SW480 (cell line): Measurements from ENCODE around the gene REEP3.
"Not testable (repeated sequence)": the region's sequence is repeated elsewhere in the genome, so short reads cannot be mapped to it uniquely, and the experiment has no call there.

Experiments used
- DNase-seq: peaks from one replicate; pipeline ENCODE4 v3.0.0-alpha.2; 2016; ENCODE audit warnings: low spot score

Gene REEP3

GRCh38 chr10:63520500-63521415 lies at the start of gene REEP3:
REEP3 (plus strand) TSS chr10:63521401; CDS start chr10:63521546, 145 bp downstream.
- DNase-seq, result peak; percentile 66

- DNase-seq, result no peak
These were observed 46.7 kb upstream of the REEP3 start for GRCh38 chr10:63474488-63474887.

- DNase-seq, result no peak
These were observed 43.3 kb upstream of the REEP3 start for GRCh38 chr10:63477927-63478326.

GRCh38 chr10:63478564-63478963 lies 42.6 kb upstream of the REEP3 start:
- no peak for DNase-seq

GRCh38 chr10:63480237-63480636 lies 41.0 kb upstream of the REEP3 start:
- DNase-seq, result peak; percentile 5

GRCh38 chr10:63481815-63482421 lies 39.3 kb upstream of the REEP3 start:
- DNase-seq, result no peak

- no peak for DNase-seq
These were observed 37.2 kb upstream of the REEP3 start for GRCh38 chr10:63483983-63484382.

GRCh38 chr10:63487990-63488389 lies 33.2 kb upstream of the REEP3 start:
- DNase-seq, result peak; percentile 28

- DNase-seq, result no peak
These were observed 31.4 kb upstream of the REEP3 start for GRCh38 chr10:63489838-63490237.

GRCh38 chr10:63491588-63492316 lies 29.4 kb upstream of the REEP3 start:
- DNase-seq, result no peak

GRCh38 chr10:63492317-63492690 lies 28.9 kb upstream of the REEP3 start:
- DNase-seq, result not testable (repeated sequence)

GRCh38 chr10:63493004-63493403 lies 28.2 kb upstream of the REEP3 start:
- DNase-seq, result no peak

GRCh38 chr10:63494951-63495350 lies 26.2 kb upstream of the REEP3 start:
- no peak for DNase-seq

- no peak for DNase-seq
These were observed 24.6 kb upstream of the REEP3 start for GRCh38 chr10:63496561-63496960.

- DNase-seq, result no peak
These were observed 23.9 kb upstream of the REEP3 start for GRCh38 chr10:63497321-63497720.

GRCh38 chr10:63498665-63499064 lies 22.5 kb upstream of the REEP3 start:
- no peak for DNase-seq

- not testable (repeated sequence) for DNase-seq
These were observed 20.6 kb upstream of the REEP3 start for GRCh38 chr10:63500551-63500950.

- DNase-seq, result no peak
These were observed 19.2 kb upstream of the REEP3 start for GRCh38 chr10:63501954-63502353.

GRCh38 chr10:63502832-63503231 lies 18.4 kb upstream of the REEP3 start:
- no peak for DNase-seq

GRCh38 chr10:63503395-63503794 lies 17.8 kb upstream of the REEP3 start:
- no peak for DNase-seq

GRCh38 chr10:63504145-63504881 lies 16.9 kb upstream of the REEP3 start:
- DNase-seq, result peak; percentile 39

- DNase-seq, result no peak
These were observed 15.6 kb upstream of the REEP3 start for GRCh38 chr10:63505562-63505961.
